GM18951 (cell line): Measurements from ENCODE around the gene PDLIM3.
"Not testable (repeated sequence)": the region's sequence is repeated elsewhere in the genome, so short reads cannot be mapped to it uniquely, and the experiment has no call there.

Source experiments
- POLR2A ChIP-seq: IDR thresholded peaks from 4 replicates; pipeline ENCODE4 v1.6.1; 2011; ENCODE audit warnings: mild to moderate bottlenecking; ENCODE audit not compliant: insufficient read length, insufficient read depth; ENCODE audit errors: extremely low read depth
- in situ Hi-C: fragments of 300-500 bp; cut with MboI; formaldehyde crosslinking; loops from one replicate; pipeline ENCODE4 v1.12.0; 2022; ENCODE audit warnings: low sequenced_read_pairs, mixed read lengths, inconsistent platforms; ENCODE audit not compliant: unreplicated experiment

The PDLIM3 gene

DNA sequence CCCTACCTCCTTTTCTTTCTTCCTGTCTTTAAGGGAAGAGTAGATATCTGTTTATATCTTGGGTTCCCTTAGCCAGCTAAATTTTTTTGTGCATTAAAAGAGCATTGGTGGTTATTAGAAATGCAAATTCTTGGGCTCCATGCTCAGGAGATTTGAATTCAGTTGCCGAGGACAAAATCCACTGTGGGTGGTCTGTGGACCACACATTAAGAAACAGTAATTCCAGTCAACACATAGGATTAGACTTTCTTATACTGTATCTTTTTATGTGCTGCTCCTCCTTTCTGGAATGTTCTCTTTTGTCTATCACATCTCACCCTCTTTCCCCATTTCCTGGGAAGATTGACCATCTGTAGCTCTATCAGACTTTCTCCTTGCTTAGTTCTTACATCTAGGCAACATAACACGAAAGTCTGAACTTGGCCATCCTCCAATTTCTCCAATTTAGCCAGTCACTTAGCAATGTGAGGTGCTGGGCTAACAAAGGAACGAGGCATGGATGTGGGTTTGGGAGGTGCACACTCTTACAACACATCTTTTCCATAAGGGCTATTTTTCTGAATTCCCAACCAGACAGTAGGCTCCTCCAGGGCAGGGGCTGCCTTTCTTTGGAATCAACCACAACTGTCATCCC is 5.3 kb upstream of the PDLIM3 start:
- no peak for TF ChIP-seq POLR2A
- in situ Hi-C loops: no loop called here

- TF ChIP-seq POLR2A: no peak
- in situ Hi-C loops: no loop called here
These were observed 4.7 kb upstream of the PDLIM3 start for GRCh38 chr4:185540040-185540439.

DNA sequence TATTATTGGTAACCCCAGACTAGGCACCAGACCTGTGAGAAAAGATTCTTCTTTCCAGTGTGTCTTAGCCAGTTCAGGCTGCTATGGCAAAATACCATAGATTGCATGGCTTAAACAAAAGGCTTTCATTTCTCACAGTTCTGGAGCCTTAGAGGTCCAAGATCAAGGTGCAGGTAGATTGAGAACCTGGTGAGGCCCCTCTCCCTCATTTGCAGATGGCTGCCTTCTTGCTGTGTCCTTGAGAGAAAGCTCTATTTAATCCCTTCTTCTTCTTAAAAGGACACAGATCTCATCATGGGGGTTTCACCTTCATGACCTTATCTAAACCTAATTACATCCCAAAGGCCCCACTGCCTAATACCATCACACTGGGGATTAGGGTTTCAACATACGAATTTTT is 3.5 kb upstream of the PDLIM3 start:
- no peak for TF ChIP-seq POLR2A
- in situ Hi-C loops: no loop called here

DNA sequence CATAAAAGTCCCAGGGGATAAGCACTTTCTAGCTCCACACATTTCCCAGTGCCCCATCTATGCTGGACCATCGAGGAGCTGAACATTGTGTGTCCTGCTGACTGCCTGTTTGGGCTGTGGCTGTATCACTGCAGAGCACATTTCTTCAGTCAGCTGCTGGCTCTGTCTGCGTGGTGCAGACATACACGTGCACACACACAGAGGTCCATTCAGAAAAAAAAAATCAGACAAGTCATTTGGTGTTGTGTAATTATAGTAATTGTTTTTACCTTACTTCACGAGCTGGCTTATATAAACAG is 1.1 kb upstream of the PDLIM3 start:
- in situ Hi-C loops: no loop called here

DNA sequence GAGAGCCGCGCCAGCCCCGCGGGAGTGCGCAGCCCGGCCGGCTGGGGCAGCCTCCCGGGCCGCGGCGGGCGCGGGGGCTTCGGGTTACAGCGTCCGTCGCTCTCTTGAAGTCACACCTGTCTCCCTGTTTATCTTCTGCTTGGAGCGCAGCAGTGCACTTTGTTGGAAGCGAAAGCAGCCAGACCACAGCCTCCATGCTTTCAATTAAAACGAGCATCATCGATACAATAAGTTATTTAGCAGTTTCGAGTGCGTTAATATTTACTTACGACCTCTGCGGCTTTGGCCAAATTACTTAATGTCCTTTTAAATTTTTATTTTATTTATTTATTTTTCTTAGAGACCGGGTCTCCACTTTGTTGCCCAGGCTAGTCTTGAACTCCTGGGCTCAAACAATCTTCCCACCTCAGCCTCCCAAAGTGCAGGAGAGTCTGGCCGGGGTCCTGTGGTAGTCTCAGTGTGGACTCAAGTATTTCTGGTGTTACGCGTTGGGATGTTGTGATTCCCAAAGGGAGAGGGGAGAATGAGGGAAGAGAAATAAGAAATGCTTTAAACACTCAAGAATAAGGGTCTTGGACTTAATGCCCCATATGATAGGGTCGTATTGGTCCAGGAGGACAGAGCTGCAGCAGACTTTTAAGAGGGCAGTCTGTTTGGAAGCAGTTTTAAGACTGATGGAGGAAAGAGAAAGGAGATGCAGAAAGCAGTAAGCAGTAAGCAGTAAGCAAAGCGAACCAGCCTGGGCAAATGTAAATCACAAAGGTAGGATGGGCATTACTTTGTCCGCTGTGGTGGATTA is 504 bp upstream of the PDLIM3 start:
- TF ChIP-seq POLR2A: no peak
- in situ Hi-C loops: no loop called here

More for the DNA sequence above, 1.1 kb upstream of the PDLIM3 start:
- TF ChIP-seq POLR2A: no peak

DNA sequence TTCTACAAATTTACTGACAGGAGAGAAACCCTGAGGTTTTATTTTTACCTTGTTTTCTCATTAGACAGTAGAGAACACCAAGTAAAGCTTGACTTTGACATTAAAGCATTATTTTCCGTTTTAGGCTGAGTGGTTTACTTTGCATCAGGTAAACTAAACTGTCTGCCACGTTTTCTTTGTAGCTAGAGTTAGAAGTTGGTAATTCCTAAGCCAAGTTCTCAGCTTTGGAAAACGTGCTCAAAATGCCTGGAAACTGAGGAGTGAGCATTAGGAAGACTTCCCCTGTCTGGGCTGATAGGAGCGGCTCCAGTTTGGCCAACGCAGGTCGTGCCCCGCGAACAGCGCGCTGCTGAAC is 819 bp downstream of the PDLIM3 start:
- no peak for TF ChIP-seq POLR2A
- in situ Hi-C loops: no loop called here

DNA sequence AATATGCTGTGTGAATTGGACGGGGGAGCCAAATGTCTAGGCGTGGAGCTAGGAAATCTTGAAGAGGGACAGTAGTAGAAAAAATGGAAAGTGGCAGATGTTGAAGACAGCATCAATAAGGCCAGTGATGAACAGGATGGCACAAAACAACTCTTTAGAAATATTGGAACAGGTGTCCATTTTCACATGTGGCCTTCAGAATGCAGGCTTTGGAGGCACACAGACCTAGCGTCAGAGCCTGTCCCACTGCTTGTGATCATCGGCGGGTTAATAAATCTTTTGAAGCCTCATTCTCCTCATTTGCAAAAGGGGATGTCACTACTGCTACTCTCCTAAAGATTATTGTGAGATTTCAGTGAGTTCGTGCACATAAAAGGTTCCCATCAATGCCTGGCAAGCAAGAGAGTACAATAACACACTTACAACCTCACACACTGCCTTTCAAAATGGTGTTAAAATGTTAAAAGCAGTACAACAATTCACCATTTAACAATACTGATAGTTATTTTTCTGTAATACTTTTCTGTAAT is 2.4 kb downstream of the PDLIM3 start:
- in situ Hi-C loops: no loop called here
- no peak for TF ChIP-seq POLR2A

- in situ Hi-C loops: no loop called here
- TF ChIP-seq POLR2A: no peak
These were observed 3.0 kb downstream of the PDLIM3 start for GRCh38 chr4:185532293-185532692.

DNA sequence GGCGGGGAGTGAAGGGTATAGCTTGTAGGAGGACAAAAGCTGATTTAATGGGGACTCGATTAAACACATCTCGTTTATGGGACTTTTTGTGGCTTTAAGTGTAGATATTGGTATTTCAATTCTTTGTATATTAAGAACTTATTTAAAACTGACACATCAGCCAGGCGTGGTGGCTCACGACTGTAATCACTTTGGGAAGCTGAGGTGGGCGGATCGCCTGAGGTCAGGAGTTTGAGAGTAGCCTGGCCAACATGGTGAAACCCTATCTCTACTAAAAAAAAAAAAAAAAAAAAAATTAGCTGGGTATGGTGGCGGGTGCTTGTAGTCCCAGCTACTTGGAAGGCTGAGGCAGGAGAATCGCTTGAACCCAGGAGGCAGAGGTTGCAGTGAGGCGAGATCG is 3.7 kb downstream of the PDLIM3 start:
- in situ Hi-C loops: not testable (repeated sequence)

- no peak for TF ChIP-seq POLR2A
- in situ Hi-C loops: no loop called here
These were observed 5.9 kb downstream of the PDLIM3 start for GRCh38 chr4:185529413-185529812.

- in situ Hi-C loops: no loop called here
- no peak for TF ChIP-seq POLR2A
These were observed 10.1 kb downstream of the PDLIM3 start for GRCh38 chr4:185524888-185525863.

GRCh38 chr4:185523862-185524261 is 11.4 kb downstream of the PDLIM3 start:
- in situ Hi-C loops: no loop called here
- TF ChIP-seq POLR2A: no peak

DNA sequence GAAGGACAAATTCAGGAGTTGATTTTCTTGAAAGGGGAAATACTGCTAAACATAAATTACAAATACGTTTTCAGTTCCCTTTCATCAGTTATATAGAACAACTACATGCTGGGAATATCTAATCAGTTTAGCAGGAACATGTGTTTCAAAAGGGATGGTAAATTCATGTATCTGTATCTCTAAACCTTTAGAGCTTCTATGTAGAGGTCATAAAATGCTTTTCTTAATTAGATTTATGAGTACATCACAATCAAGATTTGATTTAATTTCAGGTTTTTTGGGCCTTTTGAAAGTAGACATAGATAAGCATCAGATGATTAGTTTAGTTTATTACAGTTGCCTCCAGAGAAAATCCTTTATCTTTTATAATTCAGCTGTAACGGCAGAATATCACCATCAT is 12.9 kb downstream of the PDLIM3 start:
- TF ChIP-seq POLR2A: no peak
- in situ Hi-C loops: no loop called here

- in situ Hi-C loops: no loop called here
- no peak for TF ChIP-seq POLR2A
These were observed 15.2 kb downstream of the PDLIM3 start for GRCh38 chr4:185520119-185520518.

GRCh38 chr4:185518494-185518893 is 16.8 kb downstream of the PDLIM3 start:
- in situ Hi-C loops: no loop called here
- no peak for TF ChIP-seq POLR2A
